Adipocyte (in vitro differentiated cells): ENCODE results near the gene ODAM.
"Not testable (repeated sequence)": the region's sequence is repeated elsewhere in the genome, so short reads cannot be mapped to it uniquely, and the experiment has no call there.

Source experiments
- DNase-seq: peaks from one replicate; pipeline ENCODE4 v3.0.0-alpha.2; 2015; ENCODE audit warnings: low read depth
- H3K27me3 ChIP-seq: replicated peaks from 2 replicates; pipeline ENCODE4 v1.7.0; 2013; ENCODE audit warnings: mild to moderate bottlenecking, low read length, moderate library complexity; ENCODE audit not compliant: control insufficient read depth, insufficient read depth
- H3K36me3 ChIP-seq: 2 replicates; pipeline ENCODE4 v1.7.0; 2013; ENCODE audit warnings: low read length, mild to moderate bottlenecking, moderate library complexity; ENCODE audit not compliant: control insufficient read depth, insufficient read depth, severe bottlenecking
- H3K4me1 ChIP-seq: 2 replicates; pipeline ENCODE4 v1.7.0; 2013; ENCODE audit warnings: mild to moderate bottlenecking, low read length, moderate library complexity; ENCODE audit not compliant: control insufficient read depth, insufficient read depth
- H3K4me3 ChIP-seq: 2 replicates; pipeline ENCODE4 v1.7.0; 2013; ENCODE audit warnings: mild to moderate bottlenecking, low read length, moderate library complexity
- H3K9ac ChIP-seq: 2 replicates; pipeline ENCODE4 v1.7.0; 2013; ENCODE audit warnings: mild to moderate bottlenecking, low read length, moderate library complexity
- H3K9me3 ChIP-seq: 2 replicates; pipeline ENCODE4 v1.7.0; 2013; ENCODE audit warnings: mild to moderate bottlenecking, low read length, moderate library complexity; ENCODE audit not compliant: control insufficient read depth

ODAM gene

GRCh38 chr4:70221818-70222217 is 26.3 kb downstream of the ODAM start:
- not testable (repeated sequence) for H3K9me3 ChIP-seq, H3K27me3 ChIP-seq, H3K9ac ChIP-seq, H3K36me3 ChIP-seq, H3K4me1 ChIP-seq, DNase-seq, H3K4me3 ChIP-seq

GRCh38 chr4:70225824-70226223 is 30.3 kb downstream of the ODAM start, which contains the start of gene FDCSP:
FDCSP (plus strand) TSS chr4:70226124; CDS start chr4:70231195, 5,071 bp downstream.
- no peak within 1 kb of the TSS for H3K9ac ChIP-seq
- no peaks in the 10 kb centered on the region for H3K36me3 ChIP-seq
- H3K27me3 ChIP-seq = no peaks in the 10 kb centered on the region
- DNase-seq = no peak
- no peaks in the 10 kb centered on the region for H3K4me1 ChIP-seq
- no peaks in the 10 kb centered on the region for H3K9me3 ChIP-seq
- no peak within 1 kb of the TSS for H3K4me3 ChIP-seq

- Histone ChIP-seq H3K36me3 (no peaks in the 10 kb centered on the region), H3K4me3 (no peak overlapping the region), H3K27me3 (no peaks in the 10 kb centered on the region), H3K9ac (no peak overlapping the region), H3K9me3 (no peaks in the 10 kb centered on the region), H3K4me1 (peaks cover 9% of the 10 kb centered on the region)
- DNase-seq = peak; percentile 65
Measured at GRCh38 chr4:70236125-70236524, 40.6 kb downstream of the ODAM start.

GRCh38 chr4:70239131-70239883 is 43.8 kb downstream of the ODAM start:
- no peaks in the 10 kb centered on the region for H3K9me3 ChIP-seq
- no peaks in the 10 kb centered on the region for H3K27me3 ChIP-seq
- H3K4me3 ChIP-seq = no peak overlapping the region
- no peak overlapping the region for H3K9ac ChIP-seq
- H3K4me1 ChIP-seq = peaks cover 9% of the 10 kb centered on the region
- DNase-seq = peak; percentile 28
- H3K36me3 ChIP-seq = no peaks in the 10 kb centered on the region

GRCh38 chr4:70239884-70240591 is 44.5 kb downstream of the ODAM start:
- Histone ChIP-seq H3K9me3 (no peaks in the 10 kb centered on the region), H3K4me1 (peaks cover 9% of the 10 kb centered on the region), H3K36me3 (no peaks in the 10 kb centered on the region), H3K4me3 (no peak overlapping the region), H3K9ac (no peak overlapping the region), H3K27me3 (no peaks in the 10 kb centered on the region)
- peak; percentile 29 for DNase-seq

GRCh38 chr4:70242297-70242696 is 46.8 kb downstream of the ODAM start, which contains the start of gene CSN3:
CSN3 (plus strand) TSS chr4:70242597; CDS start chr4:70244820, 2,223 bp downstream.
- not testable (repeated sequence) for H3K4me1 ChIP-seq, H3K36me3 ChIP-seq, H3K4me3 ChIP-seq, H3K9ac ChIP-seq, DNase-seq, H3K27me3 ChIP-seq, H3K9me3 ChIP-seq

GRCh38 chr4:70243091-70243490 is 47.6 kb downstream of the ODAM start:
- H3K36me3 ChIP-seq = no peaks in the 10 kb centered on the region

GRCh38 chr4:70251250-70251944 is 55.9 kb downstream of the ODAM start:
- Histone ChIP-seq H3K27me3 (no peaks in the 10 kb centered on the region), H3K36me3 (no peaks in the 10 kb centered on the region), H3K4me1 (no peaks in the 10 kb centered on the region), H3K9me3 (no peaks in the 10 kb centered on the region), H3K4me3 (no peak overlapping the region), H3K9ac (no peak overlapping the region)
- DNase-seq = no peak

More at GRCh38 chr4:70243091-70243490, 47.6 kb downstream of the ODAM start:
- Histone ChIP-seq H3K27me3 (no peaks in the 10 kb centered on the region), H3K9me3 (no peaks in the 10 kb centered on the region), H3K4me1 (peaks cover 9% of the 10 kb centered on the region), H3K9ac (no peak overlapping the region), H3K4me3 (no peak overlapping the region)
- no peak for DNase-seq

- no peak overlapping the region for H3K4me3 ChIP-seq
- H3K36me3 ChIP-seq = no peaks in the 10 kb centered on the region
- H3K9me3 ChIP-seq = no peaks in the 10 kb centered on the region
- H3K27me3 ChIP-seq = no peaks in the 10 kb centered on the region
- no peaks in the 10 kb centered on the region for H3K4me1 ChIP-seq
- DNase-seq = no peak
- no peak overlapping the region for H3K9ac ChIP-seq
Measured at GRCh38 chr4:70251945-70252277, 56.4 kb downstream of the ODAM start.
